GM23338 (cell line): ENCODE measurements around the gene LRMDA. TPM values are rescaled to one million over a fixed set of nuclear protein-coding genes. Genes with fewer than 3 reads are reported as not detected.

ENCODE experiments used
- ATAC-seq: fragments of 200-7000 bp; cut with Tn5 transposase; 3 replicates; pipeline ENCODE4 v1.9.1; 2020
- DNase-seq: peaks from one replicate; pipeline ENCODE4 v3.0.0-alpha.2; 2015; ENCODE audit warnings: low spot score
- H2AFZ ChIP-seq: fragments of 200-600 bp; sonication (generic); 2 replicates; pipeline ENCODE4 v1.8.0; 2016; ENCODE audit warnings: antibody characterized with exemption, mild to moderate bottlenecking, moderate library complexity
- H3F3A ChIP-seq: fragments of 200-600 bp; sonication (generic); replicated peaks from 2 replicates; pipeline ENCODE4 v1.8.0; 2017; ENCODE audit warnings: antibody characterized with exemption, mixed run types, low read depth
- H3K27ac ChIP-seq: fragments of 200-600 bp; sonication (generic); 2 replicates; pipeline ENCODE4 v1.6.1; 2016; ENCODE audit warnings: low read depth
- H3K27me3 ChIP-seq: fragments of 200-600 bp; sonication (generic); 2 replicates; pipeline ENCODE4 v1.8.0; 2016; ENCODE audit warnings: mild to moderate bottlenecking, mixed run types, moderate library complexity; ENCODE audit not compliant: insufficient read depth
- H3K36me3 ChIP-seq: fragments of 200-600 bp; sonication (generic); 2 replicates; pipeline ENCODE4 v1.8.0; 2016; ENCODE audit warnings: mild to moderate bottlenecking; ENCODE audit not compliant: insufficient read depth
- H3K4me1 ChIP-seq: fragments of 200-600 bp; sonication (generic); 2 replicates; pipeline ENCODE4 v1.8.0; 2016; ENCODE audit warnings: mild to moderate bottlenecking, moderate library complexity; ENCODE audit not compliant: insufficient read depth
- H3K4me2 ChIP-seq: fragments of 200-600 bp; sonication (generic); 2 replicates; pipeline ENCODE4 v1.7.1; 2017; ENCODE audit warnings: mixed run types
- H3K4me3 ChIP-seq: fragments of 200-600 bp; sonication (generic); 2 replicates; pipeline ENCODE4 v1.6.1; 2016; ENCODE audit warnings: mixed run types
- H3K79me2 ChIP-seq: fragments of 200-600 bp; sonication (generic); replicated peaks from 2 replicates; pipeline ENCODE4 v1.8.0; 2017; ENCODE audit warnings: mild to moderate bottlenecking; ENCODE audit not compliant: insufficient read depth
- H3K9me2 ChIP-seq: fragments of 200-600 bp; sonication (generic); 2 replicates; pipeline ENCODE4 v1.8.0; 2017; ENCODE audit not compliant: insufficient read depth
- H4K20me1 ChIP-seq: fragments of 200-600 bp; sonication (generic); replicated peaks from 2 replicates; pipeline ENCODE4 v1.8.0; 2017; ENCODE audit warnings: mild to moderate bottlenecking; ENCODE audit not compliant: insufficient read depth
- H3K27ac Mint-ChIP-seq: 2 replicates; pipeline ENCODE4 v1.8.0; 2020; ENCODE audit warnings: inconsistent platforms, mild to moderate bottlenecking, moderate library complexity, mixed read lengths
- H3K27me3 Mint-ChIP-seq: 3 replicates; pipeline ENCODE4 v1.8.0; 2022; ENCODE audit warnings: low read depth, mild to moderate bottlenecking, moderate library complexity, mixed read lengths, inconsistent platforms; ENCODE audit not compliant: insufficient read depth, poor library complexity
- H3K36me3 Mint-ChIP-seq: 3 replicates; pipeline ENCODE4 v1.8.0; 2021; ENCODE audit warnings: low read depth, mild to moderate bottlenecking, inconsistent platforms, moderate library complexity, mixed read lengths
- H3K4me1 Mint-ChIP-seq: 3 replicates; pipeline ENCODE4 v1.8.0; 2020; ENCODE audit warnings: mild to moderate bottlenecking, inconsistent platforms, mixed read lengths
- H3K4me3 Mint-ChIP-seq: 3 replicates; pipeline ENCODE4 v1.8.0; 2021; ENCODE audit warnings: moderate library complexity, mild to moderate bottlenecking, inconsistent platforms, mixed read lengths
- H3K9me3 Mint-ChIP-seq: 3 replicates; pipeline ENCODE4 v1.8.0; 2020; ENCODE audit warnings: moderate library complexity, mild to moderate bottlenecking, inconsistent platforms, mixed read lengths
- CREB1 ChIP-seq: fragments of 250-450 bp; sonication (Bioruptor Pico); IDR thresholded peaks from 2 replicates; pipeline ENCODE4 v1.5.0; 2020; ENCODE audit warnings: low read depth, mild to moderate bottlenecking, moderate library complexity
- ETS1 ChIP-seq: IDR thresholded peaks from 2 replicates; pipeline ENCODE4 v1.6.1; 2016; ENCODE audit warnings: antibody characterized with exemption
- EZH2 ChIP-seq: fragments of 200-600 bp; sonication (generic); IDR thresholded peaks from one replicate; pipeline ENCODE4 v1.8.0; 2017; ENCODE audit warnings: antibody characterized with exemption, mild to moderate bottlenecking, low read depth; ENCODE audit not compliant: unreplicated experiment
- EZH2phosphoT487 ChIP-seq: fragments of 200-600 bp; sonication (generic); IDR thresholded peaks from one replicate; pipeline ENCODE4 v1.8.1; 2018; ENCODE audit warnings: antibody characterized with exemption; ENCODE audit not compliant: unreplicated experiment
- JUNB ChIP-seq: IDR thresholded peaks from one replicate; pipeline ENCODE4 v1.6.1; 2016; ENCODE audit warnings: antibody characterized with exemption; ENCODE audit not compliant: unreplicated experiment
- NANOG ChIP-seq: IDR thresholded peaks from 2 replicates; pipeline ENCODE4 v1.6.1; 2016; ENCODE audit warnings: antibody characterized with exemption, borderline replicate concordance
- POLR2AphosphoS5 ChIP-seq: IDR thresholded peaks from 2 replicates; pipeline ENCODE4 v1.6.1; 2016; ENCODE audit warnings: antibody characterized with exemption, low read depth
- REST ChIP-seq: IDR thresholded peaks from one replicate; pipeline ENCODE4 v1.6.1; 2018; ENCODE audit warnings: antibody characterized with exemption; ENCODE audit not compliant: unreplicated experiment
- STAT1 ChIP-seq: IDR thresholded peaks from one replicate; pipeline ENCODE4 v1.6.1; 2016; ENCODE audit warnings: antibody characterized with exemption; ENCODE audit not compliant: unreplicated experiment
- ZNF114 ChIP-seq: fragments of 250-450 bp; sonication (Bioruptor Pico); IDR thresholded peaks from 2 replicates; pipeline ENCODE4 v1.5.0; 2020; ENCODE audit warnings: mild to moderate bottlenecking, moderate library complexity
- ZNF331 ChIP-seq: fragments of 250-450 bp; sonication (Bioruptor Pico); IDR thresholded peaks from 2 replicates; pipeline ENCODE4 v1.5.0; 2020; ENCODE audit warnings: low read depth, mild to moderate bottlenecking, moderate library complexity
- polyA plus RNA-seq: library from polyadenylated mRNA; unstranded; fragments of >200 nt; fragmentation: Nextera tagmentation; extraction: Ambion mirVana; gene quantifications from 2 replicates; pipeline ENCODE4 v1.2.1, GENCODE V29; 2016
- total RNA-seq: library from RNA; depleted of rRNA; stranded (reverse); fragments of >200 nt; shearing (Covaris generic); gene quantifications from 2 replicates; pipeline ENCODE4 v1.2.3, GENCODE V29; 2014
- TF ChIP-seq, protein P1 (sequence below): fragments of 250-450 bp; sonication (Bioruptor Pico); IDR thresholded peaks from 2 replicates; pipeline ENCODE4 v1.5.0; 2020; ENCODE audit warnings: mild to moderate bottlenecking, moderate library complexity
- TF ChIP-seq, protein P2 (sequence below), 2 experiments: fragments of 200-600 bp in 1 of 2; sonication (generic) in 1 of 2; conservative IDR thresholded peaks; 2 replicates each; pipeline versions ENCODE4 v1.5.1 to v1.6.1; 2016 to 2017; ENCODE audit warnings: antibody characterized with exemption in 2 of 2, low read depth in 2 of 2, mild to moderate bottlenecking in 2 of 2, moderate library complexity in 1 of 2

Gene LRMDA
- total and polyA plus RNA-seq, 2 experiments from 2014 or later: 0.90 to 1.8 TPM

DNA sequence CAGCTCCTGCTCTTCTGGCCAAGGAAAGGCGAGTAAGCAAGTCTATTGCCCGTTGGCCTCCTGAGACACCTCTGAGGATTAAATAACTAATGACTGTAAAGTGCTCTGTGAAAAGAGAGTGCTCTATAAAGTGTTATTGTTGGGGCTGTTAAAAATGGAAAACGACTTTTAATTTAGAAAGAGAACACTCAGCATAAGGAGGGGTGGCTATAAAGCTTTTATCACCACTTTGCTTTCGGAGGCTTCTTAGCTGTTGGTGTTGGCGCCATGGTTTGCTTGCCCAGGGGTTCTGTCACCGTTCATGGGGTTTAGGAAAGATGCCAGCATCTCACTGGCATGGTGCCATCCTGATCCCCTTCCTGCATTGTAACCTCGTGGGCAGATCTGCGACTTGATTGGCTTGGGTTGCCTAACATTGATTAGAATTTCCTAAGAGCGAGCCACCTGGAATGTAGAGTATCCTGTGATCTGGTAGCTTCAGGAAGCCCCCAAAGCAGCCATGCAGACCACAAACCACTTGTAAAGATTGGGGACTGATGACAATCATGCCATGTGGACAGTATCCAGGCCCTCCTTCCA, 509.9 kb downstream of the LRMDA start:
- DNase-seq: no peak
- H3K27me3 Mint-ChIP-seq: no peaks in the 10 kb centered on the region
- no peak overlapping the region for H2AFZ ChIP-seq

More for the DNA sequence above, 509.9 kb downstream of the LRMDA start:
- H3K4me3 Mint-ChIP-seq: no peak overlapping the region
- no peak overlapping the region for H3K27ac Mint-ChIP-seq
- Histone ChIP-seq H3K27me3 (no peaks in the 10 kb centered on the region), H3F3A (no peaks in the 10 kb centered on the region), H3K4me2 (no peak overlapping the region), H3K4me3 (no peak overlapping the region), H3K9me2 (no peaks in the 10 kb centered on the region; the same call in 1 of the 2 replicates), H4K20me1 (no peaks in the 10 kb centered on the region), H3K27ac (no peak overlapping the region), H3K79me2 (no peaks in the 10 kb centered on the region), H3K4me1 (no peaks in the 10 kb centered on the region), H3K36me3 (no peaks in the 10 kb centered on the region)
- H3K36me3 Mint-ChIP-seq: no peaks in the 10 kb centered on the region
- H3K9me3 Mint-ChIP-seq: peaks cover 10% of the 10 kb centered on the region; the same call in 1 of the 3 replicates
- no peak for ATAC-seq
- TF ChIP-seq POLR2AphosphoS5: no peak
- no peak for TF ChIP-seq ZNF331 (CRISPR knock-in tag)
- no peak for TF ChIP-seq ETS1
- no peak for TF ChIP-seq JUNB
- TF ChIP-seq CREB1 (CRISPR knock-in tag): no peak
- TF ChIP-seq EZH2phosphoT487: no peak
- no peak for TF ChIP-seq EZH2
- no peak for TF ChIP-seq REST
- TF ChIP-seq, protein P1, sequence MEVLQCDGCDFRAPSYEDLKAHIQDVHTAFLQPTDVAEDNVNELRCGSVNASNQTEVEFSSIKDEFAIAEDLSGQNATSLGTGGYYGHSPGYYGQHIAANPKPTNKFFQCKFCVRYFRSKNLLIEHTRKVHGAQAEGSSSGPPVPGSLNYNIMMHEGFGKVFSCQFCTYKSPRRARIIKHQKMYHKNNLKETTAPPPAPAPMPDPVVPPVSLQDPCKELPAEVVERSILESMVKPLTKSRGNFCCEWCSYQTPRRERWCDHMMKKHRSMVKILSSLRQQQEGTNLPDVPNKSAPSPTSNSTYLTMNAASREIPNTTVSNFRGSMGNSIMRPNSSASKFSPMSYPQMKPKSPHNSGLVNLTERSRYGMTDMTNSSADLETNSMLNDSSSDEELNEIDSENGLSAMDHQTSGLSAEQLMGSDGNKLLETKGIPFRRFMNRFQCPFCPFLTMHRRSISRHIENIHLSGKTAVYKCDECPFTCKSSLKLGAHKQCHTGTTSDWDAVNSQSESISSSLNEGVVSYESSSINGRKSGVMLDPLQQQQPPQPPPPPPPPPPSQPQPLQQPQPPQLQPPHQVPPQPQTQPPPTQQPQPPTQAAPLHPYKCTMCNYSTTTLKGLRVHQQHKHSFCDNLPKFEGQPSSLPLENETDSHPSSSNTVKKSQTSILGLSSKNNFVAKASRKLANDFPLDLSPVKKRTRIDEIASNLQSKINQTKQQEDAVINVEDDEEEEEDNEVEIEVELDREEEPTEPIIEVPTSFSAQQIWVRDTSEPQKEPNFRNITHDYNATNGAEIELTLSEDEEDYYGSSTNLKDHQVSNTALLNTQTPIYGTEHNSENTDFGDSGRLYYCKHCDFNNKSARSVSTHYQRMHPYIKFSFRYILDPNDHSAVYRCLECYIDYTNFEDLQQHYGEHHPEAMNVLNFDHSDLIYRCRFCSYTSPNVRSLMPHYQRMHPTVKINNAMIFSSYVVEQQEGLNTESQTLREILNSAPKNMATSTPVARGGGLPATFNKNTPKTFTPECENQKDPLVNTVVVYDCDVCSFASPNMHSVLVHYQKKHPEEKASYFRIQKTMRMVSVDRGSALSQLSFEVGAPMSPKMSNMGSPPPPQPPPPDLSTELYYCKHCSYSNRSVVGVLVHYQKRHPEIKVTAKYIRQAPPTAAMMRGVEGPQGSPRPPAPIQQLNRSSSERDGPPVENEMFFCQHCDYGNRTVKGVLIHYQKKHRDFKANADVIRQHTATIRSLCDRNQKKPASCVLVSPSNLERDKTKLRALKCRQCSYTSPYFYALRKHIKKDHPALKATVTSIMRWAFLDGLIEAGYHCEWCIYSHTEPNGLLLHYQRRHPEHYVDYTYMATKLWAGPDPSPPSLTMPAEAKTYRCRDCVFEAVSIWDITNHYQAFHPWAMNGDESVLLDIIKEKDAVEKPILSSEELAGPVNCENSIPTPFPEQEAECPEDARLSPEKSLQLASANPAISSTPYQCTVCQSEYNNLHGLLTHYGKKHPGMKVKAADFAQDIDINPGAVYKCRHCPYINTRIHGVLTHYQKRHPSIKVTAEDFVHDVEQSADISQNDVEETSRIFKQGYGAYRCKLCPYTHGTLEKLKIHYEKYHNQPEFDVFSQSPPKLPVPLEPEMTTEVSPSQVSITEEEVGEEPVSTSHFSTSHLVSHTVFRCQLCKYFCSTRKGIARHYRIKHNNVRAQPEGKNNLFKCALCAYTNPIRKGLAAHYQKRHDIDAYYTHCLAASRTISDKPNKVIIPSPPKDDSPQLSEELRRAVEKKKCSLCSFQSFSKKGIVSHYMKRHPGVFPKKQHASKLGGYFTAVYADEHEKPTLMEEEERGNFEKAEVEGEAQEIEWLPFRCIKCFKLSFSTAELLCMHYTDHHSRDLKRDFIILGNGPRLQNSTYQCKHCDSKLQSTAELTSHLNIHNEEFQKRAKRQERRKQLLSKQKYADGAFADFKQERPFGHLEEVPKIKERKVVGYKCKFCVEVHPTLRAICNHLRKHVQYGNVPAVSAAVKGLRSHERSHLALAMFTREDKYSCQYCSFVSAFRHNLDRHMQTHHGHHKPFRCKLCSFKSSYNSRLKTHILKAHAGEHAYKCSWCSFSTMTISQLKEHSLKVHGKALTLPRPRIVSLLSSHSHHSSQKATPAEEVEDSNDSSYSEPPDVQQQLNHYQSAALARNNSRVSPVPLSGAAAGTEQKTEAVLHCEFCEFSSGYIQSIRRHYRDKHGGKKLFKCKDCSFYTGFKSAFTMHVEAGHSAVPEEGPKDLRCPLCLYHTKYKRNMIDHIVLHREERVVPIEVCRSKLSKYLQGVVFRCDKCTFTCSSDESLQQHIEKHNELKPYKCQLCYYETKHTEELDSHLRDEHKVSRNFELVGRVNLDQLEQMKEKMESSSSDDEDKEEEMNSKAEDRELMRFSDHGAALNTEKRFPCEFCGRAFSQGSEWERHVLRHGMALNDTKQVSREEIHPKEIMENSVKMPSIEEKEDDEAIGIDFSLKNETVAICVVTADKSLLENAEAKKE (CRISPR knock-in tag): no peak
- TF ChIP-seq, protein P2, sequence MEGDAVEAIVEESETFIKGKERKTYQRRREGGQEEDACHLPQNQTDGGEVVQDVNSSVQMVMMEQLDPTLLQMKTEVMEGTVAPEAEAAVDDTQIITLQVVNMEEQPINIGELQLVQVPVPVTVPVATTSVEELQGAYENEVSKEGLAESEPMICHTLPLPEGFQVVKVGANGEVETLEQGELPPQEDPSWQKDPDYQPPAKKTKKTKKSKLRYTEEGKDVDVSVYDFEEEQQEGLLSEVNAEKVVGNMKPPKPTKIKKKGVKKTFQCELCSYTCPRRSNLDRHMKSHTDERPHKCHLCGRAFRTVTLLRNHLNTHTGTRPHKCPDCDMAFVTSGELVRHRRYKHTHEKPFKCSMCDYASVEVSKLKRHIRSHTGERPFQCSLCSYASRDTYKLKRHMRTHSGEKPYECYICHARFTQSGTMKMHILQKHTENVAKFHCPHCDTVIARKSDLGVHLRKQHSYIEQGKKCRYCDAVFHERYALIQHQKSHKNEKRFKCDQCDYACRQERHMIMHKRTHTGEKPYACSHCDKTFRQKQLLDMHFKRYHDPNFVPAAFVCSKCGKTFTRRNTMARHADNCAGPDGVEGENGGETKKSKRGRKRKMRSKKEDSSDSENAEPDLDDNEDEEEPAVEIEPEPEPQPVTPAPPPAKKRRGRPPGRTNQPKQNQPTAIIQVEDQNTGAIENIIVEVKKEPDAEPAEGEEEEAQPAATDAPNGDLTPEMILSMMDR (conservative IDR thresholded peaks at IDR 0.05; ENCODE audit: low read depth in 2 of 2): no peak
- TF ChIP-seq ZNF114 (CRISPR knock-in tag): no peak
- TF ChIP-seq NANOG: no peak
- TF ChIP-seq STAT1: no peak
- no peaks in the 10 kb centered on the region for H3K4me1 Mint-ChIP-seq
